Nephron (organoid): ENCODE measurements around the gene GPX3.
A peak's percentile ranks its signal among the peaks of the same experiment; 100 is the strongest.

Experiments
- H3K27ac Mint-ChIP-seq, 3 experiments: 2 replicates each; pipeline ENCODE4 v1.8.0; 2020; ENCODE audit warnings: mixed read lengths in 3 of 3, mild to moderate bottlenecking in 2 of 3, moderate library complexity in 1 of 3
- H3K27me3 Mint-ChIP-seq: 2 replicates; pipeline ENCODE4 v1.8.0; 2021; ENCODE audit warnings: low read depth, mild to moderate bottlenecking, moderate library complexity, mixed read lengths
- H3K36me3 Mint-ChIP-seq: 2 replicates; pipeline ENCODE4 v1.8.0; 2020; ENCODE audit warnings: low read depth, mixed read lengths
- H3K4me1 Mint-ChIP-seq: 2 replicates; pipeline ENCODE4 v1.8.0; 2020; ENCODE audit warnings: mixed read lengths
- H3K4me3 Mint-ChIP-seq, 3 experiments: 2 replicates each; pipeline ENCODE4 v1.8.0; 2020; ENCODE audit warnings: mild to moderate bottlenecking in 3 of 3, mixed read lengths in 3 of 3, moderate library complexity in 2 of 3
- H3K9me3 Mint-ChIP-seq: 2 replicates; pipeline ENCODE4 v1.8.0; 2020; ENCODE audit warnings: mixed read lengths
- CTCF ChIP-seq, 3 experiments: fragments of 200-600 bp; sonication (generic); IDR thresholded peaks; one replicate each; pipeline ENCODE4 v1.5.0; 2021; ENCODE audit warnings: antibody characterized with exemption in 3 of 3; ENCODE audit not compliant: unreplicated experiment in 3 of 3

Gene GPX3

DNA sequence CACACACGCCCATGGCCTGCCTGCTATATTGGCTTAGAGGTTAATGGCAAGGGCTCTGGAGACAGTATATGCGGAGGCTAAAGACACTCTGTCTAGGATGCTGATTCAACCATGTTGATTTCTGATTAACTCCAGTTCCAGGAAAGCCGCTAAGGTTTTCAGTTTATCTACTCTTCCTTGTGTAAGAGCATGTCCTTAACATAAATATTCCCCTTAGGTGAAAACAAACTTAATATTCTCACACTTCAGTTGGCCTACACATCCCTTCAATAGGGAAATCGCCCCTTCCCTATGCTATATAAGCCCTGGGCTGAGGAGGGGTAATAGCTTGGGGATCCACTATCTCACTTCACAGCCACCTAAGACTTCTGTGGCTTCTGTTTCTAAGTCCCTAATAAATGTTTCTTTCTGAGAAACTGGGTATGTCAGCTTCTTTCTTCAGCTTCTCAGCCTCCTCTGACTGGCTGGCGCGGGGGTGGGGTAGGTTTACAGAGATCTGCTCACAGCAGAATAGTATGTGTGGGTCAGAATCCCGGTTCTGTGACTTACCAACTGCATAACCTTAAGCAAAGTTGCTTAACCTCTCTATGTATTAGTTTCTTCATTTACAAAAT is 4.3 kb upstream of the GPX3 start:
- peaks cover 15% of the 10 kb centered on the region for H3K4me1 Mint-ChIP-seq
- H3K36me3 Mint-ChIP-seq = no peaks in the 10 kb centered on the region
- no peak overlapping the region for H3K4me3 Mint-ChIP-seq
- TF ChIP-seq CTCF (IDR thresholded peaks at IDR 0.05; ENCODE audit: unreplicated experiment in 3 of 3) = no peak
- no peaks in the 10 kb centered on the region for H3K9me3 Mint-ChIP-seq
- peaks cover 4% of the 10 kb centered on the region for H3K27me3 Mint-ChIP-seq
- H3K27ac Mint-ChIP-seq = peak overlapping the region; percentile 74 to 91 (median 81)

- H3K36me3 Mint-ChIP-seq = no peaks in the 10 kb centered on the region
- no peak overlapping the region for H3K4me3 Mint-ChIP-seq
- H3K4me1 Mint-ChIP-seq = peaks cover 18% of the 10 kb centered on the region
- no peak for TF ChIP-seq CTCF (IDR thresholded peaks at IDR 0.05; ENCODE audit: unreplicated experiment in 3 of 3)
- H3K27me3 Mint-ChIP-seq = peaks cover 4% of the 10 kb centered on the region
- H3K9me3 Mint-ChIP-seq = no peaks in the 10 kb centered on the region
- H3K27ac Mint-ChIP-seq = peak overlapping the region; percentile 74 to 91 (median 81)
Measured at GRCh38 chr5:151016700-151017099, 3.7 kb upstream of the GPX3 start.

GRCh38 chr5:151017897-151018296 is 2.5 kb upstream of the GPX3 start:
- Mint-ChIP-seq H3K27ac (no peak overlapping the region), H3K27me3 (peaks cover 4% of the 10 kb centered on the region), H3K4me1 (peaks cover 21% of the 10 kb centered on the region), H3K4me3 (peak overlapping the region in 1 of 3 experiments; percentile 2), H3K36me3 (no peaks in the 10 kb centered on the region), H3K9me3 (no peaks in the 10 kb centered on the region)
- TF ChIP-seq CTCF (IDR thresholded peaks at IDR 0.05; ENCODE audit: unreplicated experiment in 3 of 3) = no peak

GRCh38 chr5:151018846-151019245 is 1.5 kb upstream of the GPX3 start:
- Mint-ChIP-seq H3K4me1 (peaks cover 21% of the 10 kb centered on the region), H3K27me3 (peaks cover 4% of the 10 kb centered on the region), H3K36me3 (no peaks in the 10 kb centered on the region), H3K4me3 (no peak overlapping the region), H3K27ac (peak overlapping the region in 2 of 3 experiments; percentile 34 to 66), H3K9me3 (no peaks in the 10 kb centered on the region)
- TF ChIP-seq CTCF (IDR thresholded peaks at IDR 0.05; ENCODE audit: unreplicated experiment in 3 of 3) = no peak

GRCh38 chr5:151019331-151019730 is 1.1 kb upstream of the GPX3 start:
- no peaks in the 10 kb centered on the region for H3K36me3 Mint-ChIP-seq
- H3K9me3 Mint-ChIP-seq = no peaks in the 10 kb centered on the region
- H3K4me3 Mint-ChIP-seq = peak overlapping the region; percentile 65 to 81 (median 67)
- peaks cover 21% of the 10 kb centered on the region for H3K4me1 Mint-ChIP-seq
- H3K27me3 Mint-ChIP-seq = peaks cover 4% of the 10 kb centered on the region
- TF ChIP-seq CTCF (IDR thresholded peaks at IDR 0.05; ENCODE audit: unreplicated experiment in 3 of 3) = no peak
- peak overlapping the region; percentile 34 to 66 (median 48) for H3K27ac Mint-ChIP-seq

- Mint-ChIP-seq H3K27ac (no peak overlapping the region), H3K4me3 (peak overlapping the region; percentile 75 to 84 (median 81)), H3K4me1 (peaks cover 16% of the 10 kb centered on the region), H3K9me3 (no peaks in the 10 kb centered on the region), H3K27me3 (peaks cover 4% of the 10 kb centered on the region), H3K36me3 (peaks cover 4% of the 10 kb centered on the region)
- TF ChIP-seq CTCF (IDR thresholded peaks at IDR 0.05; ENCODE audit: unreplicated experiment in 3 of 3) = no peak
Measured at GRCh38 chr5:151021746-151022145, 1.4 kb downstream of the GPX3 start.
